Measurements from ENCODE around the gene CLINT1. TPM values are rescaled to one million over a fixed set of nuclear protein-coding genes. Genes with fewer than 3 reads are reported as not detected.

CLINT1 gene
- total and polyA plus RNA-seq, 2 of the 13 experiments (the other 11 are each of a cell fraction or from before 2014, with no cell fraction given), result 64.0 to 104 TPM

DNA sequence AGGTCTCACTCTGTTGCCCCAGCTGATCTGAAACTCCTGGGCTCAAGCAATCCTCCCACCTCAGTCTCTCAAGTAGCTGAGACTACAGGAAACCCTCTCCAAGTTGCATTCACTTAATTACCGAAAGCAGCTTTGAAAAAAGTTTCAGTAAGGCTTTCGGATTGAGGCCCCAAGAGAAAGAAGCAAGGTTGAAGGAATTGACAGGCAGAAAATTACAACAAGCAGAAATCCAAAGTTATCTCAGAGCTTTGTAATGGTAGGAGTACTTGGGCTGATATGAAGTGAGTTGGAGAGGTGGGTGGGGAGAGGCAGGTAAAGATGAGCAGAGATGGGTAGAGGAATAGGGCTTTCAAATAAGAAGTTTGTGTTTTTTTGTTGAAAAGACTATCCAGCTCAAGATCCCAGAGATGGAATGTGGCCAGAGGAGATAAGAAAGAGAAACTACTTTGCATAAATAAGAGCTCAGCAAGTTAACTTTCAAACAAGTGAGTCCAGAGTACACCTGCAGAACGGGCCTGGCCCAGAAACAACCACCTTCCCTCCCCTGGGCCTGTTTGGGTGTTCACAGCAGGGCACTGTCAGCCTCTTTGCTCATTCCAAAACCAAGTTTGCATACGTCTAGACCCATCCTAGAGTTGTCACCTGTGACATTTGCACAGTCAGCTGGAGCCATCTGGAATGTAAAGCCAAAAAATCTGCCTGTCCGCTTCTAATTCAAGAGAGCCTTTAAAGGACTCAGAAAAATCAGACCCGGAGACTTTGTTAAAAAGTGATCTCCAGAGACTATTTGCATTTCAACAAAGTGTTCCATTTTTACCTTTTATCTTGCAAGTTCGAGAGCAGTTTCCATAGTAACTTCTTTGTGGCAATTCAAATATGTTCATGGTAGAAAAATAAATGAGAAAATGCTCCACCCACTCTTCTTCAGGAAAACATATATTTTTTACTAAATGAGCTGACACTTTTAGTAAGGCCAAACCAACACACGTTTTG lies 2.2 kb upstream of the CLINT1 start (continued):
- TF ChIP-seq ZBTB43 (CRISPR knock-in tag; conservative IDR thresholded peaks at IDR 0.05) (no peak), ZBTB42 (CRISPR knock-in tag; IDR thresholded peaks at IDR 0.05) (no peak), KDM3A (CRISPR knock-in tag; IDR thresholded peaks at IDR 0.05; ENCODE audit: low read depth) (no peak), PHF20 (CRISPR knock-in tag; IDR thresholded peaks at IDR 0.05) (no peak), SMAD9 (CRISPR knock-in tag; IDR thresholded peaks at IDR 0.05) (no peak), SAFB2 (CRISPR knock-in tag; IDR thresholded peaks at IDR 0.05; ENCODE audit: borderline replicate concordance, low read depth) (no peak), ZNF337 (CRISPR knock-in tag; IDR thresholded peaks at IDR 0.05; ENCODE audit: borderline replicate concordance, low read depth) (no peak), ATF3 (CRISPR knock-in tag; IDR thresholded peaks at IDR 0.05) (no peak), PAXIP1 (CRISPR knock-in tag; conservative IDR thresholded peaks at IDR 0.05) (peak; percentile 35; the same call in 1 of the 2 replicates), KLF16 (CRISPR knock-in tag; IDR thresholded peaks at IDR 0.05) (no peak), ZBTB8A (CRISPR knock-in tag; IDR thresholded peaks at IDR 0.05; ENCODE audit: borderline replicate concordance, low read depth) (no peak), SNRNP70 (IDR thresholded peaks at IDR 0.05; ENCODE audit: low read depth, low read length) (no peak), SMYD3 (CRISPR knock-in tag; IDR thresholded peaks at IDR 0.05) (no peak)
- TF ChIP-seq, protein P1, sequence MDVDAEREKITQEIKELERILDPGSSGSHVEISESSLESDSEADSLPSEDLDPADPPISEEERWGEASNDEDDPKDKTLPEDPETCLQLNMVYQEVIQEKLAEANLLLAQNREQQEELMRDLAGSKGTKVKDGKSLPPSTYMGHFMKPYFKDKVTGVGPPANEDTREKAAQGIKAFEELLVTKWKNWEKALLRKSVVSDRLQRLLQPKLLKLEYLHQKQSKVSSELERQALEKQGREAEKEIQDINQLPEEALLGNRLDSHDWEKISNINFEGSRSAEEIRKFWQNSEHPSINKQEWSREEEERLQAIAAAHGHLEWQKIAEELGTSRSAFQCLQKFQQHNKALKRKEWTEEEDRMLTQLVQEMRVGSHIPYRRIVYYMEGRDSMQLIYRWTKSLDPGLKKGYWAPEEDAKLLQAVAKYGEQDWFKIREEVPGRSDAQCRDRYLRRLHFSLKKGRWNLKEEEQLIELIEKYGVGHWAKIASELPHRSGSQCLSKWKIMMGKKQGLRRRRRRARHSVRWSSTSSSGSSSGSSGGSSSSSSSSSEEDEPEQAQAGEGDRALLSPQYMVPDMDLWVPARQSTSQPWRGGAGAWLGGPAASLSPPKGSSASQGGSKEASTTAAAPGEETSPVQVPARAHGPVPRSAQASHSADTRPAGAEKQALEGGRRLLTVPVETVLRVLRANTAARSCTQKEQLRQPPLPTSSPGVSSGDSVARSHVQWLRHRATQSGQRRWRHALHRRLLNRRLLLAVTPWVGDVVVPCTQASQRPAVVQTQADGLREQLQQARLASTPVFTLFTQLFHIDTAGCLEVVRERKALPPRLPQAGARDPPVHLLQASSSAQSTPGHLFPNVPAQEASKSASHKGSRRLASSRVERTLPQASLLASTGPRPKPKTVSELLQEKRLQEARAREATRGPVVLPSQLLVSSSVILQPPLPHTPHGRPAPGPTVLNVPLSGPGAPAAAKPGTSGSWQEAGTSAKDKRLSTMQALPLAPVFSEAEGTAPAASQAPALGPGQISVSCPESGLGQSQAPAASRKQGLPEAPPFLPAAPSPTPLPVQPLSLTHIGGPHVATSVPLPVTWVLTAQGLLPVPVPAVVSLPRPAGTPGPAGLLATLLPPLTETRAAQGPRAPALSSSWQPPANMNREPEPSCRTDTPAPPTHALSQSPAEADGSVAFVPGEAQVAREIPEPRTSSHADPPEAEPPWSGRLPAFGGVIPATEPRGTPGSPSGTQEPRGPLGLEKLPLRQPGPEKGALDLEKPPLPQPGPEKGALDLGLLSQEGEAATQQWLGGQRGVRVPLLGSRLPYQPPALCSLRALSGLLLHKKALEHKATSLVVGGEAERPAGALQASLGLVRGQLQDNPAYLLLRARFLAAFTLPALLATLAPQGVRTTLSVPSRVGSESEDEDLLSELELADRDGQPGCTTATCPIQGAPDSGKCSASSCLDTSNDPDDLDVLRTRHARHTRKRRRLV (CRISPR knock-in tag; IDR thresholded peaks at IDR 0.05), result no peak
- TF ChIP-seq, protein P2, sequence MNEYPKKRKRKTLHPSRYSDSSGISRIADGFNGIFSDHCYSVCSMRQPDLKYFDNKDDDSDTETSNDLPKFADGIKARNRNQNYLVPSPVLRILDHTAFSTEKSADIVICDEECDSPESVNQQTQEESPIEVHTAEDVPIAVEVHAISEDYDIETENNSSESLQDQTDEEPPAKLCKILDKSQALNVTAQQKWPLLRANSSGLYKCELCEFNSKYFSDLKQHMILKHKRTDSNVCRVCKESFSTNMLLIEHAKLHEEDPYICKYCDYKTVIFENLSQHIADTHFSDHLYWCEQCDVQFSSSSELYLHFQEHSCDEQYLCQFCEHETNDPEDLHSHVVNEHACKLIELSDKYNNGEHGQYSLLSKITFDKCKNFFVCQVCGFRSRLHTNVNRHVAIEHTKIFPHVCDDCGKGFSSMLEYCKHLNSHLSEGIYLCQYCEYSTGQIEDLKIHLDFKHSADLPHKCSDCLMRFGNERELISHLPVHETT (CRISPR knock-in tag; conservative IDR thresholded peaks at IDR 0.05), result no peak

All from HepG2 (cell line).